Epithelial cell of proximal tubule (primary cell): ENCODE measurements around the gene PRIM1. TPM values are rescaled to one million over a fixed set of nuclear protein-coding genes. Genes with fewer than 3 reads are reported as not detected.

ENCODE experiments used
- DNase-seq: peaks from one replicate; pipeline ENCODE4 v3.0.0-alpha.2; 2011; ENCODE audit warnings: low read depth
- H3K4me3 ChIP-seq: 2 replicates; pipeline ENCODE4 v1.5.1; 2011; ENCODE audit warnings: low read depth, mild to moderate bottlenecking, low read length
- CTCF ChIP-seq: conservative IDR thresholded peaks from 2 replicates; pipeline ENCODE4 v1.5.1; 2012; ENCODE audit warnings: low read depth, mild to moderate bottlenecking, low read length
- total RNA-seq: library from RNA; depleted of rRNA; stranded (reverse); fragments of >200 nt; gene quantifications from 2 replicates; pipeline ENCODE4 v1.2.3, GENCODE V29; 2015

PRIM1 gene
- total RNA-seq, 1 donor from 2014 or later: 19.1 TPM

GRCh38 chr12:56695327-56696101 lies 56.6 kb downstream of the PRIM1 start:
- no peak for TF ChIP-seq CTCF
- H3K4me3 ChIP-seq: no peak overlapping the region
- DNase-seq: no peak

GRCh38 chr12:56694161-56694560 lies 58.0 kb downstream of the PRIM1 start:
- H3K4me3 ChIP-seq: no peak overlapping the region
- DNase-seq: no peak
- TF ChIP-seq CTCF: no peak

- no peak for TF ChIP-seq CTCF
- peak overlapping the region; percentile 100 for H3K4me3 ChIP-seq
- no peak for DNase-seq
These were observed 63.3 kb downstream of the PRIM1 start for GRCh38 chr12:56688846-56689109.

- DNase-seq: peak; percentile 81
- no peak for TF ChIP-seq CTCF
- H3K4me3 ChIP-seq: peak within 1 kb of the TSS; percentile 100
These were observed 63.8 kb downstream of the PRIM1 start, which contains the start of gene PTGES3 for GRCh38 chr12:56688129-56688845. Gene PTGES3 (minus strand): TSS chr12:56688284. CDS start chr12:56687999, 285 bp downstream.

- peak overlapping the region; percentile 100 for H3K4me3 ChIP-seq
- no peak for TF ChIP-seq CTCF
- no peak for DNase-seq
These were observed 64.6 kb downstream of the PRIM1 start for GRCh38 chr12:56687223-56688128.

GRCh38 chr12:56684745-56685359 lies 67.3 kb downstream of the PRIM1 start:
- no peak for DNase-seq
- peak overlapping the region; percentile 100 for H3K4me3 ChIP-seq
- TF ChIP-seq CTCF: no peak
